Measurements from ENCODE around the gene SYT6. TPM values are rescaled to one million over a fixed set of nuclear protein-coding genes. Genes with fewer than 3 reads are reported as not detected.
"Not testable (repeated sequence)": the region's sequence is repeated elsewhere in the genome, so short reads cannot be mapped to it uniquely, and the experiment has no call there.

The SYT6 gene
- total RNA-seq, 1 experiment from 2014 or later, result 0.04 TPM

GRCh38 chr1:114063544-114063943 lies 90.1 kb downstream of the SYT6 start:
- no peaks in the 10 kb centered on the region for H3K36me3 ChIP-seq
- no peak overlapping the region for H3K27ac ChIP-seq
- no peak overlapping the region for H3K4me3 ChIP-seq
- peaks cover 4% of the 10 kb centered on the region; the same call in 1 of the 2 replicates for H3K9me3 ChIP-seq (replicated peaks)
- 0 out of 2 replicates have a peak, but pooled peaks cover 4% of the 10 kb centered on the region for H3K4me1 ChIP-seq
- no peaks in the 10 kb centered on the region for H3K27me3 ChIP-seq
- no peak for DNase-seq

- 0 out of 2 replicates have a peak, but pooled peaks cover 7% of the 10 kb centered on the region for H3K4me1 ChIP-seq
- peaks cover 4% of the 10 kb centered on the region; the same call in 1 of the 2 replicates for H3K9me3 ChIP-seq (replicated peaks)
- no peaks in the 10 kb centered on the region for H3K27me3 ChIP-seq
- H3K4me3 ChIP-seq, result no peak overlapping the region
- no peak overlapping the region for H3K27ac ChIP-seq
- peak in 1 of 2 experiments; percentile 11 for DNase-seq
- no peaks in the 10 kb centered on the region for H3K36me3 ChIP-seq
Measured at GRCh38 chr1:114062477-114063099, 91.1 kb downstream of the SYT6 start.

- Histone ChIP-seq H3K4me3 (no peak overlapping the region), H3K27me3 (no peaks in the 10 kb centered on the region), H3K9me3 (replicated peaks) (0 out of 2 replicates have a peak, but pooled peaks cover 4% of the 10 kb centered on the region), H3K36me3 (no peaks in the 10 kb centered on the region), H3K27ac (no peak overlapping the region), H3K4me1 (0 out of 2 replicates have a peak, but pooled peaks cover 7% of the 10 kb centered on the region)
- no peak for DNase-seq
Measured at GRCh38 chr1:114061121-114061830, 92.4 kb downstream of the SYT6 start.

- H3K27me3 ChIP-seq; H3K36me3 ChIP-seq; H3K9me3 ChIP-seq (replicated peaks); H3K4me3 ChIP-seq; H3K4me1 ChIP-seq; H3K27ac ChIP-seq: not testable (repeated sequence)
- DNase-seq, result peak; percentile 9 to 19
Measured at GRCh38 chr1:114058236-114058635, 95.4 kb downstream of the SYT6 start.

GRCh38 chr1:114054148-114054547 lies 99.5 kb downstream of the SYT6 start:
- no peaks in the 10 kb centered on the region for H3K36me3 ChIP-seq
- H3K27me3 ChIP-seq, result no peaks in the 10 kb centered on the region
- H3K4me3 ChIP-seq, result no peak overlapping the region
- 0 out of 2 replicates have a peak, but pooled peaks cover 3% of the 10 kb centered on the region for H3K4me1 ChIP-seq
- H3K9me3 ChIP-seq (replicated peaks), result no peaks in the 10 kb centered on the region
- no peak for DNase-seq
- no peak overlapping the region for H3K27ac ChIP-seq

GRCh38 chr1:114048232-114048631 lies 105.4 kb downstream of the SYT6 start:
- H3K27me3 ChIP-seq, result no peaks in the 10 kb centered on the region
- no peak overlapping the region for H3K4me3 ChIP-seq
- no peaks in the 10 kb centered on the region for H3K9me3 ChIP-seq (replicated peaks)
- peaks cover 10% of the 10 kb centered on the region for H3K4me1 ChIP-seq
- no peak overlapping the region for H3K27ac ChIP-seq
- DNase-seq, result no peak
- H3K36me3 ChIP-seq, result no peaks in the 10 kb centered on the region

- Histone ChIP-seq H3K36me3 (no peaks in the 10 kb centered on the region), H3K9me3 (replicated peaks) (no peaks in the 10 kb centered on the region), H3K27me3 (no peaks in the 10 kb centered on the region), H3K4me1 (peaks cover 10% of the 10 kb centered on the region), H3K4me3 (no peak overlapping the region), H3K27ac (no peak overlapping the region)
- no peak for DNase-seq
Measured at GRCh38 chr1:114043548-114043947, 110.1 kb downstream of the SYT6 start.

- DNase-seq, result no peak
- H3K4me3 ChIP-seq, result no peak overlapping the region
Measured at GRCh38 chr1:114043054-114043453, 110.6 kb downstream of the SYT6 start.

GRCh38 chr1:114040273-114041015 lies 113.2 kb downstream of the SYT6 start:
- Histone ChIP-seq H3K4me3 (no peak overlapping the region), H3K27me3 (no peaks in the 10 kb centered on the region)
- DNase-seq, result no peak

More at GRCh38 chr1:114043054-114043453, 110.6 kb downstream of the SYT6 start:
- H3K4me1 ChIP-seq, result peaks cover 10% of the 10 kb centered on the region
- no peaks in the 10 kb centered on the region for H3K36me3 ChIP-seq
- H3K27me3 ChIP-seq, result no peaks in the 10 kb centered on the region
- no peaks in the 10 kb centered on the region for H3K9me3 ChIP-seq (replicated peaks)
- H3K27ac ChIP-seq, result no peak overlapping the region

More at GRCh38 chr1:114040273-114041015, 113.2 kb downstream of the SYT6 start:
- Histone ChIP-seq H3K4me1 (peaks cover 5% of the 10 kb centered on the region), H3K9me3 (replicated peaks) (no peaks in the 10 kb centered on the region), H3K36me3 (no peaks in the 10 kb centered on the region), H3K27ac (no peak overlapping the region)

Other genes starting within 250 kb of the SYT6 start
- gene AP4B1, start 249.1 kb downstream of the SYT6 start, total RNA-seq (2014; rRNA removed; shearing (Covaris generic)), result 11.7 and 14.3 TPM in 2 replicates
- gene DCLRE1B, start 248.5 kb downstream of the SYT6 start, total RNA-seq (2014; rRNA removed; shearing (Covaris generic)), result 23.7 and 25.3 TPM in 2 replicates
- 55.6 and 56.3 TPM in 2 replicates for gene HIPK1, start 224.5 kb downstream of the SYT6 start, total RNA-seq (2014; rRNA removed; shearing (Covaris generic))
- gene OLFML3, start 174.4 kb downstream of the SYT6 start, total RNA-seq (2014; rRNA removed; shearing (Covaris generic)), result 96.5 and 104 TPM in 2 replicates